Erythroblast (primary cell): Measurements from ENCODE around the gene AP4S1.
"Not testable (repeated sequence)": the region's sequence is repeated elsewhere in the genome, so short reads cannot be mapped to it uniquely, and the experiment has no call there.

Experiments used
- DNase-seq, 2 experiments: peaks; one replicate each; lab custom pipeline; 2025; lab: John Stamatoyannopoulos, UW
- GATA1 ChIP-seq: IDR thresholded peaks from 2 replicates; pipeline ENCODE4 v1.6.1; 2011; ENCODE audit warnings: low read depth, mild to moderate bottlenecking, control low read depth, low read length, moderate library complexity
- POLR2A ChIP-seq: IDR thresholded peaks from 2 replicates; pipeline ENCODE4 v1.6.1; 2011; ENCODE audit warnings: mild to moderate bottlenecking, low read length

Gene AP4S1

GRCh38 chr14:31022386-31022785, 3.1 kb upstream of the AP4S1 start:
- DNase-seq = no peak

GRCh38 chr14:31024010-31024480, 1.4 kb upstream of the AP4S1 start:
- TF ChIP-seq GATA1 (no peak), POLR2A (no peak)
- DNase-seq = peak; percentile 25 to 59

More at GRCh38 chr14:31022386-31022785, 3.1 kb upstream of the AP4S1 start:
- no peak for TF ChIP-seq GATA1
- TF ChIP-seq POLR2A = no peak

- DNase-seq = peak in 1 of 2 experiments; percentile 75
Observed at GRCh38 chr14:31024577-31025366, 677 bp upstream of the AP4S1 start.

GRCh38 chr14:31026077-31026449, 614 bp downstream of the AP4S1 start, which contains the start of gene STRN3:
STRN3 (minus strand) TSS chr14:31026379; CDS start chr14:31026185, 194 bp downstream.
- TF ChIP-seq GATA1 (no peak), POLR2A (no peak)
- DNase-seq = no peak

More at GRCh38 chr14:31024577-31025366, 677 bp upstream of the AP4S1 start:
- TF ChIP-seq POLR2A (peak; percentile 26), GATA1 (no peak)

- TF ChIP-seq GATA1 = no peak
- peak; percentile 95 for TF ChIP-seq POLR2A
- DNase-seq = peak; percentile 99
Observed at GRCh38 chr14:31026450-31027235, 1.2 kb downstream of the AP4S1 start.

GRCh38 chr14:31027847-31028246, 2.4 kb downstream of the AP4S1 start:
- TF ChIP-seq POLR2A (no peak), GATA1 (no peak)
- DNase-seq = no peak

GRCh38 chr14:31029016-31029970, 3.8 kb downstream of the AP4S1 start:
- no peak for TF ChIP-seq POLR2A
- TF ChIP-seq GATA1 = no peak
- peak; percentile 41 to 56 for DNase-seq

GRCh38 chr14:31030469-31030868, 5.0 kb downstream of the AP4S1 start:
- no peak for DNase-seq
- TF ChIP-seq POLR2A = no peak
- no peak for TF ChIP-seq GATA1

- TF ChIP-seq POLR2A = no peak
- no peak for TF ChIP-seq GATA1
- DNase-seq = no peak
Observed at GRCh38 chr14:31036552-31036951, 11.1 kb downstream of the AP4S1 start.

GRCh38 chr14:31037709-31038221, 12.3 kb downstream of the AP4S1 start:
- TF ChIP-seq POLR2A (no peak), GATA1 (no peak)
- DNase-seq = peak; percentile 31 to 65

- peak; percentile 54 for TF ChIP-seq POLR2A
- TF ChIP-seq GATA1 = no peak
- DNase-seq = peak; percentile 90 to 92
Observed at GRCh38 chr14:31038521-31039166, 13.2 kb downstream of the AP4S1 start.

GRCh38 chr14:31042300-31042699, 16.9 kb downstream of the AP4S1 start:
- TF ChIP-seq GATA1 (no peak), POLR2A (no peak)
- DNase-seq = no peak

GRCh38 chr14:31042893-31043292, 17.4 kb downstream of the AP4S1 start:
- not testable (repeated sequence) for DNase-seq
